SK-N-SH (cell line): Measurements from ENCODE around the gene MRPS35. TPM values are rescaled to one million over a fixed set of nuclear protein-coding genes. Genes with fewer than 3 reads are reported as not detected.

ENCODE experiments used
- CTCF ChIA-PET: fragments of 300-600, 350-600 bp; formaldehyde crosslinking; extraction: SDS; loops from one replicate; lab custom pipeline; 2021; lab: Yijun Ruan, JAX
- POLR2A ChIA-PET: fragments of 350-600 bp; sonication (Branson Sonifier 250); formaldehyde crosslinking; extraction: SDS; loops from one replicate; lab custom pipeline; 2020; ENCODE audit warnings: antibody characterized with exemption, inconsistent platforms; lab: Yijun Ruan, JAX
- DNase-seq: peaks from one replicate; pipeline ENCODE4 v3.0.0; 2012
- H2AFZ ChIP-seq: fragments of 200-600 bp; sonication (generic); 2 replicates; pipeline ENCODE4 v1.8.1; 2016; ENCODE audit warnings: antibody characterized with exemption, mild to moderate bottlenecking, low read depth
- H3F3A ChIP-seq: fragments of 200-600 bp; sonication (generic); replicated peaks from 2 replicates; pipeline ENCODE3; 2016; ENCODE audit warnings: antibody characterized with exemption, mild to moderate bottlenecking; ENCODE audit not compliant: insufficient read depth
- H3K27ac ChIP-seq, 2 experiments: fragments of 200-500 bp in 1 of 2; fragments of 200-600 bp in 1 of 2; sonication (Bioruptor generic) in 1 of 2; sonication (generic), shearing (Covaris generic) in 1 of 2; 2 replicates each; pipeline versions ENCODE4 v1.5.1 to v1.6.1; 2014 to 2016; ENCODE audit warnings: low read depth in 2 of 2, inconsistent platforms in 1 of 2, low read length in 1 of 2, mild to moderate bottlenecking in 1 of 2, mixed read lengths in 1 of 2
- H3K27me3 ChIP-seq: fragments of 200-600 bp; sonication (generic), shearing (Covaris generic); 2 replicates; pipeline ENCODE4 v1.6.1; 2016; ENCODE audit warnings: mixed run types; ENCODE audit not compliant: insufficient read depth
- H3K36me3 ChIP-seq, 2 experiments: fragments of 200-500 bp in 1 of 2; fragments of 200-600 bp in 1 of 2; sonication (Bioruptor generic) in 1 of 2; sonication (generic) in 1 of 2; replicated peaks in 1 of 2; 2 replicates each; pipeline versions ENCODE3 to v1.5.1; 2014 to 2016; ENCODE audit warnings: low read length in 1 of 2, mild to moderate bottlenecking in 1 of 2; ENCODE audit not compliant: insufficient read depth in 2 of 2, control insufficient read depth in 1 of 2
- H3K4me1 ChIP-seq, 2 experiments: fragments of 200-500 bp in 1 of 2; fragments of 200-600 bp in 1 of 2; sonication (Bioruptor generic) in 1 of 2; sonication (generic), shearing (Covaris generic) in 1 of 2; 2 replicates each; pipeline versions ENCODE4 v1.5.1 to v1.6.1; 2014 to 2016; ENCODE audit warnings: low read depth in 1 of 2, low read length in 1 of 2, mixed run types in 1 of 2; ENCODE audit not compliant: insufficient read depth in 2 of 2, control insufficient read depth in 1 of 2
- H3K4me2 ChIP-seq: fragments of 200-600 bp; sonication (generic), shearing (Covaris generic); 2 replicates; pipeline ENCODE4 v1.6.1; 2017; ENCODE audit warnings: mixed run types
- H3K4me3 ChIP-seq, 2 experiments: fragments of 200-500 bp in 1 of 2; fragments of 200-600 bp in 1 of 2; sonication (Bioruptor generic) in 1 of 2; sonication (generic), shearing (Covaris generic) in 1 of 2; 2 replicates each; pipeline versions ENCODE4 v1.5.1 to v1.8.1; 2014 to 2016; ENCODE audit warnings: low read depth in 2 of 2, inconsistent platforms in 1 of 2, low read length in 1 of 2, mild to moderate bottlenecking in 1 of 2, mixed read lengths in 1 of 2, moderate library complexity in 1 of 2
- H3K79me2 ChIP-seq: fragments of 200-600 bp; sonication (generic); 2 replicates; pipeline ENCODE4 v1.8.1; 2017; ENCODE audit warnings: mild to moderate bottlenecking; ENCODE audit not compliant: insufficient read depth
- H3K9ac ChIP-seq: fragments of 200-600 bp; sonication (generic); 2 replicates; pipeline ENCODE4 v1.6.1; 2017; ENCODE audit warnings: mixed run types
- H3K9me2 ChIP-seq: fragments of 200-600 bp; sonication (generic); 2 replicates; pipeline ENCODE4 v1.6.1; 2017; ENCODE audit warnings: mixed run types
- H3K9me3 ChIP-seq: fragments of 200-600 bp; sonication (generic); 2 replicates; pipeline ENCODE4 v1.6.1; 2017; ENCODE audit warnings: mixed run types, mild to moderate bottlenecking, moderate library complexity
- H4K20me1 ChIP-seq: fragments of 200-600 bp; sonication (generic); 2 replicates; pipeline ENCODE4 v1.6.1; 2017; ENCODE audit warnings: mild to moderate bottlenecking, mixed run types; ENCODE audit not compliant: insufficient read depth
- CHD2 ChIP-seq: fragments of 150-350 bp; IDR thresholded peaks from 2 replicates; pipeline ENCODE4 v1.6.1; 2018; ENCODE audit warnings: low read length; ENCODE audit not compliant: partially characterized antibody
- CTCF ChIP-seq: fragments of 200-600 bp; sonication (generic); IDR thresholded peaks from 2 replicates; pipeline ENCODE4 v1.6.1; 2017; ENCODE audit warnings: antibody characterized with exemption, mild to moderate bottlenecking, moderate library complexity
- ELF1 ChIP-seq: IDR thresholded peaks from 2 replicates; pipeline ENCODE4 v1.4.0; 2012
- EP300 ChIP-seq, 2 experiments: IDR thresholded peaks; 2 replicates each; pipeline versions ENCODE4 v1.4.0 to v1.6.1; 2012; ENCODE audit warnings: borderline replicate concordance in 1 of 2, low read depth in 1 of 2, low read length in 1 of 2
- FOXJ3 ChIP-seq: sonication (generic); formaldehyde crosslinking; IDR thresholded peaks from 2 replicates; pipeline ENCODE4 v1.5.1; 2020; ENCODE audit warnings: mild to moderate bottlenecking, missing genetic modification reagents
- GATA2 ChIP-seq: sonication (generic); formaldehyde crosslinking; IDR thresholded peaks from 2 replicates; pipeline ENCODE4 v1.5.0; 2020; ENCODE audit warnings: mild to moderate bottlenecking, missing genetic modification reagents
- JUND ChIP-seq: IDR thresholded peaks from 2 replicates; pipeline ENCODE4 v1.4.0; 2012
- MEF2A ChIP-seq: IDR thresholded peaks from 2 replicates; pipeline ENCODE4 v1.4.0; 2012; ENCODE audit warnings: low read depth, borderline replicate concordance
- MXI1 ChIP-seq: IDR thresholded peaks from 2 replicates; pipeline ENCODE4 v1.6.1; 2012; ENCODE audit warnings: mild to moderate bottlenecking, low read depth, low read length, improper control_type of control experiment
- NRF1 ChIP-seq: IDR thresholded peaks from 2 replicates; pipeline ENCODE4 v1.6.1; 2012; ENCODE audit warnings: low read depth, mild to moderate bottlenecking, low read length
- PBX3 ChIP-seq: IDR thresholded peaks from 2 replicates; pipeline ENCODE4; 2012
- POLR2AphosphoS5 ChIP-seq: IDR thresholded peaks from 2 replicates; pipeline ENCODE4 v1.6.1; 2012; ENCODE audit warnings: low read depth, low read length
- RCOR1 ChIP-seq: fragments of 150-350 bp; IDR thresholded peaks from 2 replicates; pipeline ENCODE4 v1.6.1; 2017; ENCODE audit warnings: antibody characterized with exemption, low read length
- REST ChIP-seq: IDR thresholded peaks from 2 replicates; pipeline ENCODE4 v1.6.1; 2012; ENCODE audit warnings: mild to moderate bottlenecking, low read depth, low read length, moderate library complexity
- RFX5 ChIP-seq: IDR thresholded peaks from 2 replicates; pipeline ENCODE4 v1.6.1; 2012; ENCODE audit warnings: mild to moderate bottlenecking, improper control_type of control experiment, low read length
- RXRA ChIP-seq: IDR thresholded peaks from 2 replicates; pipeline ENCODE4 v1.4.0; 2012; ENCODE audit warnings: low read depth, mild to moderate bottlenecking, borderline replicate concordance
- SIN3A ChIP-seq: IDR thresholded peaks from 2 replicates; pipeline ENCODE4 v1.6.1; 2012; ENCODE audit warnings: low read depth, mild to moderate bottlenecking, low read length, moderate library complexity, borderline replicate concordance
- TCF12 ChIP-seq: IDR thresholded peaks from 2 replicates; pipeline ENCODE4 v1.4.0; 2012
- ZBTB33 ChIP-seq: IDR thresholded peaks from 2 replicates; pipeline ENCODE4 v1.4.0; 2012; ENCODE audit warnings: low read depth, borderline replicate concordance
- WGBS: methylation state at CpG from one replicate; pipeline ENCODE4 v1.1.6; 2017; ENCODE audit warnings: low lambda C conversion rate; 5-methylcytosine and 5-hydroxymethylcytosine counted together
- polyA plus RNA-seq, 3 experiments: library from polyadenylated mRNA; depleted of rRNA; stranded (reverse); fragments of >200 nt; gene quantifications; 2 replicates each; pipeline ENCODE4 v1.2.3, GENCODE V29; 2012

MRPS35 gene
- polyA plus RNA-seq, 1 of the 3 experiments (the other 2 are of a cell fraction) = 32.4 TPM

GRCh38 chr12:27790179-27790578 is 79.5 kb downstream of the MRPS35 start:
- peaks cover 13% of the 10 kb centered on the region for H3F3A ChIP-seq
- ChIA-PET CTCF (no interaction called here), POLR2A (no interaction called here)
- H3K36me3 ChIP-seq = peaks cover 31 to 36% of the 10 kb centered on the region in 2 experiments
- no peaks in the 10 kb centered on the region for H3K9me3 ChIP-seq
- WGBS = 96% methylated on average over 2 of the region's 2 CpGs
- no peak overlapping the region for H3K27ac ChIP-seq
- 0 out of 2 replicates have a peak, but pooled peaks cover 4% of the 10 kb centered on the region for H4K20me1 ChIP-seq
- DNase-seq = no peak
- TF ChIP-seq PBX3 (no peak), SIN3A (no peak), JUND (no peak), RCOR1 (no peak), CTCF (no peak), EP300 (IDR thresholded peaks at IDR 0.05; ENCODE audit: borderline replicate concordance in 1 of 2, low read depth in 1 of 2, low read length in 1 of 2) (no peak), RXRA (no peak), RFX5 (no peak), ELF1 (no peak), MEF2A (no peak), CHD2 (no peak), FOXJ3 (CRISPR knock-in tag) (no peak), REST (no peak), POLR2AphosphoS5 (no peak), NRF1 (no peak), GATA2 (no peak), MXI1 (no peak), TCF12 (no peak), ZBTB33 (no peak)
- H3K4me3 ChIP-seq = no peak overlapping the region
- peaks cover 76% of the 10 kb centered on the region for H3K79me2 ChIP-seq
- peaks cover 0 to 4% of the 10 kb centered on the region in 2 experiments; a peak in 1 of 4 replicates for H3K4me1 ChIP-seq
- H2AFZ ChIP-seq = no peak overlapping the region
- no peaks in the 10 kb centered on the region for H3K27me3 ChIP-seq
- no peaks in the 10 kb centered on the region for H3K9me2 ChIP-seq
- no peak overlapping the region for H3K9ac ChIP-seq
- H3K4me2 ChIP-seq = no peak overlapping the region
